ENCODE data around the gene ZNF215.
"Not testable (repeated sequence)": the region's sequence is repeated elsewhere in the genome, so short reads cannot be mapped to it uniquely, and the experiment has no call there.

ZNF215 gene

DNA sequence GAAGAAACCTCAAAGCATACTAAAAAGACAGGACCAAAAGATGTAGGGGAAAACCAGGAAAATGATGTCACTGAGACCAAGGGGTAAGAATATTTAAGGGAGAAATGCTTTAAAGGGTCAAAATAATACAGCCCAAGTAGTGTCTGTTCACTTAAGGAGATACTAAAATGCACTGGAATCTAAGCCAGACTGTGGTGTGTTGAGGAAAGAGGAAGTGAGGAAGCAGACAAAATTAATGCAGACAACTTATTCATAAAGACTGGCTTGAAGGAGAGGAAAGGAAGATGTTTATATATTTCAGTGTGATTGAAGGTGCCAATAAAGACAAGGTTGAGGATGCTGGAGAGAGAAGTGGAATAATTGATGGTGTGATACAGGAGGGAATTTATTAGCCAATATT lies 15.7 kb downstream of the ZNF215 start:
- DNase-seq (ENCODE audit: low read depth, low spot score): no peak

GRCh38 chr11:6943131-6943530 lies 16.9 kb downstream of the ZNF215 start:
- DNase-seq (ENCODE audit: low read depth, low spot score): no peak

DNA sequence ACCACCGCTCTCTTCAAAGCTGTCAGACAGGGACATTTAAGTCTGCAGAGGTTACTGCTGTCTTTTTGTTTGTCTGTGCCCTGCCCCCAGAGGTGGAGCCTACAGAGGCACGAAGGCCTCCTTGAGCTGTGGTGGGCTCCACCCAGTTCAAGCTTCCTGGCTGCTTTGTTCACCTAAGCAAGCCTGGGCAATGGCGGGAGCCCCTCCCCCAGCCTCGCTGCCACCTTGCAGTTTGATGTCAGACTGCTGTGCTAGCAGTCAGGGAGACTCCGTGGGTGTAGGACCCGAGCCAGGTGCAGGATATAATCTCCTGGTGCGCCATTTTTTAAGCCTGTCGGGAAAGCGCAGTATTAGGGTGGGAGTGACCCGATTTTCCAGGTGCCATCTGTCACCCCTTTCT lies 28.0 kb downstream of the ZNF215 start:
- DNase-seq (ENCODE audit: low read depth, low spot score): not testable (repeated sequence)

- no peak for DNase-seq (ENCODE audit: low read depth, low spot score)
Observed at GRCh38 chr11:6962141-6962540, 35.9 kb downstream of the ZNF215 start.

GRCh38 chr11:6962673-6963072 lies 36.4 kb downstream of the ZNF215 start:
- DNase-seq (ENCODE audit: low read depth, low spot score): no peak

DNA sequence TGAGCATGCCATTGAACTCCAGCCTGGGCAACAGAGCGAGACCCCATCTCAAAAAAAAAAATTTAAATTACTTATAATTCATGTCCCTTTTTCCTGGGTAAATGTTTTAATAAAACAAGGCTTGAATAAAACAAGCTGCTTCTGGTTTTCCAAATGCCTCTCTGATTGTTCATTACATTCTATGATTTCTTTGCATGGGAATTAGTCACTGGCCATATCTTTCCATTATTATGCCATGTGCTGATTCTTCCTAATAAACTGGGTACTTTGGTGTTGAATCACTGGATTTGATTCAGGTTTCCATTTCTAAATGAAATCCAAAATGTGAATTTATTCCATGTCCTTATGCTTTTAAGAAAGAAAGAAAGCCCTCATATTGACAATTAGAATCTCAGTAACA lies 42.6 kb downstream of the ZNF215 start:
- no peak for DNase-seq (ENCODE audit: low read depth, low spot score)

GRCh38 chr11:6969854-6970253 lies 43.6 kb downstream of the ZNF215 start:
- not testable (repeated sequence) for DNase-seq (ENCODE audit: low read depth, low spot score)

GRCh38 chr11:6979365-6979764 lies 53.1 kb downstream of the ZNF215 start:
- DNase-seq (ENCODE audit: low read depth, low spot score): no peak

DNA sequence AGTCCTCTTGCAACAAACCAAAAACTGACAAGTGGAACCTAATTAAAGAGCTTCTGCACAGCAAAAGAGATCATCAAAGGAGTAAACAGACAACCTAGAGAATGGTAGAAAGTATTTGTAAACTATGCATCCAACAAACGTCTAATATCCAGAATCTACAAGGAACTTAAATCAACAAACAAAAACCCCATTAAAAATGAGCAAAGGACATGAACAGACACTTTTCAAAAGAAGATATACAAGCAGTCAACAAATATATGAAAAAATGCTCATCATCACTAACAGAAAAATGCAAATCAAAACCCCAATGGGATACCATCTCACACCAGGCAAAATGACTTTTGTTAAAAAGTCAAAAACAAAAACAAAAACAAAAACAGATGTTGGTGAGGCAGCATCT lies 60.3 kb downstream of the ZNF215 start:
- DNase-seq (ENCODE audit: low read depth, low spot score): no peak

DNA sequence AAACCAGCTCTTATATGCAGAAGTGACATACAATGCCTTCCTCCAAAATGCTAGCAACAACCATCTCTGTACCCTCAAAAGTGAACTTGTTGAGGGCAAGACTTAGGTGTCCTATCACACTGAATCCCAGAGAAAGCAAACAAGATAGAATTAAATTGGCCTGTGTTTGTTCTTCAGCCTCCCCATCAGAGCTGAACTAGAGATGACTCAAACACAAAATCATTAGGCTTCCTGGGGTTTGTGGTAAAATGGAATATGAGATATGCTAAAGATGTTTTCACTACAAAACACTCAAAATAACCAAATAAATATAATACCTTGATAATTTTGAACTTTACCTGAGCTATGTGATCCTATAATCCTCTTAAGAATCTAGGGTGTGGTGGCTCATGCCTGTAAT lies 62.3 kb downstream of the ZNF215 start:
- no peak for DNase-seq (ENCODE audit: low read depth, low spot score)

GRCh38 chr11:6991227-6991626 lies 65.0 kb downstream of the ZNF215 start:
- no peak for DNase-seq (ENCODE audit: low read depth, low spot score)

- DNase-seq (ENCODE audit: low read depth, low spot score): no peak
Observed at GRCh38 chr11:6992026-6992425, 65.8 kb downstream of the ZNF215 start.

DNA sequence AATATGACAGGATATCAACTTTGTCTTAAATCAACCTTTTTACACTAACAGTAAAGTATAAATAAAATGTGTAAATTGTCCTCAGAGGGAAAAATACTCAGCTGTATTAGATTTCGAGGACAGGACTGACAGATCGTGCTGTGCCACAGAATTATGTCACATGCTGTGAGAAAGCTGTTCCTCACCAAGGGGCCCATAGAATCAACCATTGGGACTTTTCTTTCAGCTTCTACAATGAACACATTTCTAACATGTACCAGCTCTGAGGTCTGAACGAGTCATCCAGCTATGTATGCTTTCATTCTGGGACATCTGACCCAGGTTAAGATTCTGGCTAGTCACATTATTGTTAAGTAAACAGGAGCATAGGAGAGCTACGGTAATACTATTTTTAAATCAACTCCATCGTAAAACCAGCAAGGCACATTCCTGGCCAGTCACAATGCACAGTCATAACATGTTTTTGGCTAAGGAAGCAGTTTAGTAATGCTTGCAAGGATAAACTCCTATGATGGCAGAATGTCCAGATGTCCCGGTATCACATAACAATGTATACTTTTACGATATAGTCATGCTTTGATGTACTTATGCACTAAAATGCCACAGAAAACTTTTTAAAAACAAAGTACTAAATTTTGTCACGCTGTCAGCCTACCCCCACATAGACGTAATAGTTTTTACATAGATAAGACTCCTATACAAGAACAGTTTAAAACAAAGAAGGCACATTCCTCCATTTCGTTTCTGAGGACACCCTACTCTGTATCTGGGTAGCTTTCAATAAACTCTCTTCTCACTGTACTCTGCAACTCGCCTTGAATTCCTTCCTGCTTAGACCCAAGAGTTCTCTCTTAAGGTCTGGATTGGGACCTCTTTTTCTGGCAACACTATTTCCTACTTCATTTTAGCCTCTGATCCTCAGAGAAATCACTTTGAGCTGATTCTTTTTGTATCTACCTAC lies 66.5 kb downstream of the ZNF215 start:
- DNase-seq (ENCODE audit: low read depth, low spot score): no peak

DNA sequence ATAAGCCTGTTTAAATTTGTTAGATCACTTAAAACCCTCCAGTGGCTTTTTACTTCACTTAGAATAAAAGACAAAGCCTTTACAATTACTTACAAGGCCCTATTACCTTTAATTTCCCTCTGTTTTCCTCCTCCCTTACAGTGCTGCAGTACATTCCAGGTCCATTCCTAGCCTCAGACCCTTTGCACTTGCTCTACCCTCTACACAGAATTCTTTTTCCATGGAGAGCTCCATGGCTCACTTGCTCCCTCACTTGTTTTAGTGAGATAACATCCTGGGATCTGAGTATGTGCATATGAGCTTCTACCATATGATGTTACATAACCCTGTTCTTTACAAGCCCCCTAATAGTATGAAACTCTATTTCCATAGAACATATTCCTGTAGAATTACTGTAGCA lies 69.5 kb downstream of the ZNF215 start:
- no peak for DNase-seq (ENCODE audit: low read depth, low spot score)

DNA sequence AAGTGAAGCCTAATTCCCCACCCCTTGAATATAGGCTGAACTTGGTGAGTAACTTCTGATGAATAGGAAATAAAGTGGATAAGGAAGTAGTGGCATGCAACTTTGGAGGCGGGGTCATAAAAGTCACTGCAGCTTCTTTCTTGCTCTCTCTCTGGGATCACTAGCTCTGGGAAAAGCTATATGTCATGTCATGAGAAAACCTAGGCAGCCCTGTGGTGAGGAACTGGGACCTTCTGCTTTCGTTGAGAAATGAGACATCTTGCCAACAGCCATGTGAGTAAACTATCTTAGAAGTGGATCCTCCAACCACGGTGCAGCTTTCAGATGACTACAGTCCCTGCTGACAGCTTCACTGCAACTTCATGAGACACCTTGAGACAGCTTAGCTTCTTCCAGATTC lies 78.3 kb downstream of the ZNF215 start:
- DNase-seq (ENCODE audit: low read depth, low spot score): no peak

All from activated CD4-positive, CD25-positive, alpha-beta regulatory T cell treated with anti-CD3 and anti-CD28 coated beads, Interleukin-2, amount 50 U/mL, for 16 hours (primary cell).